AG04449 (cell line): ENCODE data around the gene DMXL2.

Experiments used
- CTCF ChIA-PET: fragments of 350-600 bp; formaldehyde crosslinking; extraction: SDS; loops from one replicate; lab custom pipeline; 2021; ENCODE audit warnings: antibody characterized with exemption; lab: Yijun Ruan, JAX
- POLR2A ChIA-PET: fragments of 400-600, 350-600 bp; formaldehyde crosslinking; extraction: SDS; loops from one replicate; lab custom pipeline; 2020; ENCODE audit warnings: antibody characterized with exemption, inconsistent platforms; lab: Yijun Ruan, JAX
- DNase-seq: peaks from one replicate; pipeline ENCODE4 v3.0.0-alpha.2; 2010; ENCODE audit warnings: low read depth, low spot score
- H3K4me3 ChIP-seq: 2 replicates; pipeline ENCODE4 v1.5.1; 2011; ENCODE audit warnings: low read depth, mild to moderate bottlenecking, control low read depth, low read length
- TF ChIP-seq, protein P1 (sequence below): IDR thresholded peaks from one replicate; pipeline ENCODE4 v1.5.1; 2011; ENCODE audit warnings: mild to moderate bottlenecking, moderate library complexity, low read length, control low read depth, inconsistent platforms; ENCODE audit not compliant: insufficient read depth; ENCODE audit errors: missing control alignments

The DMXL2 gene

DNA sequence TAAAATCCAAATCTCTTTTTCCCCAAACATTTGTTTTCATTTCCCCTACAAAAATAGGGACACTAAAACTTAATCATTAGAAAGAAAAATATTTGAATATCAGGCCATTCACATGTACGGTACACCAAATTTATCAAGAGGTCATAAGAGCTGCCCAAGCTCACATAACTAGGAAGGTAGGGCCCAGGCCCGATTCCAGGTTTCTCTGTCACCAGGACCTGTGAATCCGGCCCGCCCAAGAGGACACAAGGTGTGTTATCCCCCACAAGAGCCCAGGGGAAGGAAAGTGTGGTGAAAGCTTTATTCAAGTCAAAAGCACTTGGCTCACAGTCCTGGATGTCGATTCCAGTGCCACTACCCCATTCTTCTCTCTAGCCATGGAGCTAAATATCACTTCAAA lies 130.6 kb downstream of the DMXL2 start:
- POLR2A ChIA-PET, result no interaction called here
- H3K4me3 ChIP-seq, result no peak overlapping the region
- TF ChIP-seq, protein P1, sequence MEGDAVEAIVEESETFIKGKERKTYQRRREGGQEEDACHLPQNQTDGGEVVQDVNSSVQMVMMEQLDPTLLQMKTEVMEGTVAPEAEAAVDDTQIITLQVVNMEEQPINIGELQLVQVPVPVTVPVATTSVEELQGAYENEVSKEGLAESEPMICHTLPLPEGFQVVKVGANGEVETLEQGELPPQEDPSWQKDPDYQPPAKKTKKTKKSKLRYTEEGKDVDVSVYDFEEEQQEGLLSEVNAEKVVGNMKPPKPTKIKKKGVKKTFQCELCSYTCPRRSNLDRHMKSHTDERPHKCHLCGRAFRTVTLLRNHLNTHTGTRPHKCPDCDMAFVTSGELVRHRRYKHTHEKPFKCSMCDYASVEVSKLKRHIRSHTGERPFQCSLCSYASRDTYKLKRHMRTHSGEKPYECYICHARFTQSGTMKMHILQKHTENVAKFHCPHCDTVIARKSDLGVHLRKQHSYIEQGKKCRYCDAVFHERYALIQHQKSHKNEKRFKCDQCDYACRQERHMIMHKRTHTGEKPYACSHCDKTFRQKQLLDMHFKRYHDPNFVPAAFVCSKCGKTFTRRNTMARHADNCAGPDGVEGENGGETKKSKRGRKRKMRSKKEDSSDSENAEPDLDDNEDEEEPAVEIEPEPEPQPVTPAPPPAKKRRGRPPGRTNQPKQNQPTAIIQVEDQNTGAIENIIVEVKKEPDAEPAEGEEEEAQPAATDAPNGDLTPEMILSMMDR, result no peak
- no peak for DNase-seq
- CTCF ChIA-PET, result no interaction called here

DNA sequence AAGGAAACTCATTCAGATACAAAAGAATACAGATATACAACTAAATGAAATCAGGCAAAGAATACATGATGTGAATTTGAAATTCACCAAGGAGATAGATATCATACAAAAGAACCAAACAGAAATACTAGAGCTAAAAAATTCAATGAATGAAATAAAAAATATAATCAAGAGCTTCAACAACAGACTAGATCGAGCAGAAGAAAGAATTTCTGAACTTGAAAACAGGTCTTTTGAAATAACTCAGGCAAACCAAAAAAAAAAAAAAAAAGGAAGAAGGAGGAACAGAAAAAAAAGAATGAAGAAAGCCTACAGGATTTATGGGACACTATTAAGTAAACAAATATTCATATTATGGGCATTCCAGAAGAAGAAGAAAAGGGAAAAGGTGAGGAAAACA lies 137.8 kb downstream of the DMXL2 start:
- CTCF ChIA-PET, result no interaction called here
- H3K4me3 ChIP-seq, result no peak overlapping the region
- DNase-seq, result no peak
- POLR2A ChIA-PET, result interaction anchor here (0.7 kb wide), 1 partner anchor 487 kb away, joined by 3 read pairs; the partner anchor contains the start of gene LEO1
- TF ChIP-seq, protein P1, result no peak

DNA sequence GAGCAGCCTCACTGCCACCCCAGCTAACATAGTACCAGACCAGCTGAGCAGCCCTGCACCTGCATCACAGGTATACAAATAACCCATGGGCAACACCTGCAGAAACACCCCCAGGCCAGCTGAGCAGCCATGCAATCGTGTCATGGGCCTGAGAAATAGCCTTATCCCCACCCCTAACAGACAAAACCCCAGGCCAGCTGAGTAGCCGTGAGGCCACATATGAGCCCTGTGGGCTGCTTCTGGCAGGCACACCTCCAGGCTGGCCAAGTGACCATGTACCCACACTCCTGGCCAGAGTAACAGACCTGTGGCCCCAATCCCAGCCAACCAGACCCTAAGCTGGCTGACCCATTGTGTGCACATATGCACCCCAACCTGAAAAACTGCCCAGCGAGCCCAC lies 138.6 kb downstream of the DMXL2 start:
- ChIA-PET CTCF (no interaction called here), POLR2A (no interaction called here)
- no peak for DNase-seq
- TF ChIP-seq, protein P1, result no peak
- H3K4me3 ChIP-seq, result no peak overlapping the region

DNA sequence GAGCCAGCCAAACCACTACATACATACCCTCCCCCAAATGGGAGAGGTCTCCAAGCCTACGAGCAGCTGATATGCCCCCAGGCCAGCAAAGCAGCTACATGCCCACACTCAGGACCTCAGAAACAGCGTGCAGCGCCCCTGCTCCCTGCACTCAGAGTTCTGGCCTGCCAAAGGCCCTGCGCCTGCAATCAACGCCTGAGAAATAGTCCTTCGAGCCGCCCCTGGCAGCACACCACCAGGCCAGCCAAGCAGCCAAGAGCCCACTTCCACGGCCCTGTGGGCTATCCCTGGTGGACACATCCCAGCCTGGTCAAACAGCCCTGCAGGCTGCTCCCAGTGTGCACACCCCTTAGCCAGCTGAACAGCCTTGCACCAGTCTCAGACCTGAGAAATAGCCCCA lies 139.1 kb downstream of the DMXL2 start:
- no peak overlapping the region for H3K4me3 ChIP-seq
- DNase-seq, result no peak
- CTCF ChIA-PET, result interaction anchor here (0.8 kb wide), 1 partner anchor 19 kb away, joined by 3 read pairs; no protein-coding TSS in a partner anchor
- POLR2A ChIA-PET, result no interaction called here
- TF ChIP-seq, protein P1, result no peak

DNA sequence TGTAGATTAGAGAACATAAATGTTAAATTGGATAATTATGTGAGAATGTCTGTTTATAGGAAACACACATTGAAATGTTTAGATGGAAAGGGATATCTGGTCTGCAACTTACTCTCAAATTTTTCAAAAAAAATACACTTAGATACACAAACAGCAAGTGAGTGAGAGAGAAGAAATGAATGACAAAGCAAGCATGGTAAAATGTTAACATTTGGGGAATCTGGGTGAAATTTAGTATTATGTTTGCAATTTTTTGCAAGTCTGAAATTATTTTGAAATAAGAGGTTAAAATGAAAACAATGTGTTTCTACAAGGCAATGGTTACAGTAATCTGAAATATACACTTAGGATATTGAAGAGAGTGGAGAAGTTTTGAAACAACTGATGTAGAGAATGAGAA lies 146.8 kb downstream of the DMXL2 start:
- no peak for DNase-seq
- CTCF ChIA-PET, result no interaction called here
- TF ChIP-seq, protein P1, result no peak
- no peak overlapping the region for H3K4me3 ChIP-seq
- POLR2A ChIA-PET, result no interaction called here

DNA sequence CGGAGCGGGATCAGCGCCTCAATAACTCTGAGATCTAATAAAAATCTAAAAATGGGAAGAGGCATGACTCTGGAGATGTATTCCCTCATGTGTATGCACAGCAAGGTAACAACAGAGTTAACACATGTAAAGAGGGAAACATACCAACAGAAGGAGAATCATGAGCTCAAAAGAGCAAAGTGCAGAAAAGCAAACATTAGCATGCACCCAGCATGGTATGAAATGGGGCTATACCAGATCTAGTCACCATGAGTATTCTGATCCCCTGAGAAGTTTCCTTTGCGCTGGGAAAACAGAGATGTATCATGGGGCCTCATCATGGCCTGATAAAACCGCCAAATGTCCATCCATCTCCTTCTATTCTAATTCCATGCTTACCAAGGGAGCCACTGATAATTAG lies 152.1 kb downstream of the DMXL2 start:
- no peak for DNase-seq
- TF ChIP-seq, protein P1, result no peak
- POLR2A ChIA-PET, result no interaction called here
- H3K4me3 ChIP-seq, result no peak overlapping the region
- CTCF ChIA-PET, result no interaction called here
